Measurements from ENCODE around the gene CACNA1C.

The CACNA1C gene

GRCh38 chr12:2183556-2184541, 131.1 kb downstream of the CACNA1C start:
- H3K27ac ChIP-seq = no peak overlapping the region
- TF ChIP-seq ZFX (IDR thresholded peaks at IDR 0.05) (no peak), CTCF (conservative IDR thresholded peaks at IDR 0.05) (no peak)

DNA sequence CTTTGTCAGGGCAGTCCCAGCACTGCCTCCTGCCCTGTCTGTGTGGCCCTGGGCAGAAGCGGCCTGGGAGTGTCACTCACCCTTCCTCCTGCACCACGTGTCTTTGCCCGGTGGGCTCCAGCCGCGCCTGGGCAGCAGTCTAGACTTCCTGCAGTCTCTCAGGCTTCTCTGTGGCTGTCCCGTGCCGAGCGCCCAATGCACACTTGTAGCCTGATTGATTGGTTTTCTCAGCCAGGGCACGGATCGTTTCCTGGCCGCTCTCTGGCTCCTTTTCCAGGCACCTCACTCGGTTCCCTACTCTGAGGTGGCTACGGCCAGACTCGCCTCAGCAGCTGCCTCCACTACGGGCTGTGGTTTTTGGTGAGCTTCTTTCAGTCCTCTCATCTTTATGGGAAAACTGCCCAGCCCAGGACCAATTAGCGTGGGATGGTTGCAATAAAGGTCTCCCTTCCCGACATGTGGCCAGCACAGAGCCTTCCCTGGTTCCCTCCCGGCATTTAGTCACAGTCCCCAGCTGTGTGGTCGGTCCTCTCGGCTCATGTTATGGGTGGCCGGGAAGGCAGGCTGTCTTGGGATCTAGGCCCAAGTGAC, 133.1 kb downstream of the CACNA1C start:
- no peak for TF ChIP-seq CTCF (conservative IDR thresholded peaks at IDR 0.05)
- TF ChIP-seq ZFX (IDR thresholded peaks at IDR 0.05) = no peak
- H3K27ac ChIP-seq = no peak overlapping the region

- 0 out of 2 replicates have a peak overlapping the region, but pooled peaks have one; percentile 2 for H3K27ac ChIP-seq
- TF ChIP-seq ZFX (IDR thresholded peaks at IDR 0.05) (no peak), CTCF (conservative IDR thresholded peaks at IDR 0.05) (no peak)
Measured at GRCh38 chr12:2187195-2187945, 134.6 kb downstream of the CACNA1C start.

DNA sequence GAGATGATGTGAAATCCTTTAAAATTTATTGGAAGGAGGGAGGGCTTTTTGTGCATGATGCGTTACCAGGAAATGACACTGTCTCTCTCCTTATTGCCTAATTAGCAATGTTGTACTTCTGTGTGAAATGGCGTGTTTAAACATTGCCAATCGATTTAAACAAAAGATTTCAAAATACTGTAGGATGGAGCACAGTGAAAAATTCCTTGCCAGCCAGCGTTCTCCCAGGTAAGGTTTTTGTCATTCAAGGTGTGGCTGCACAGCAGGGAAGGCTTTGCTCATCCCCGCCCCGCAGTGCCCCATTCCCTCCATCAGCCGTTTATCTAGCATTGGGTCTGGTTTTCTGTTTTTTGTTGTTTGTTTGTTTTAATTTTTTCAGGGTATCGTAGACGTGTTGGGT, 137.3 kb downstream of the CACNA1C start:
- no peak overlapping the region for H3K27ac ChIP-seq
- TF ChIP-seq CTCF (conservative IDR thresholded peaks at IDR 0.05) (no peak), ZFX (IDR thresholded peaks at IDR 0.05) (no peak)

- TF ChIP-seq ZFX (IDR thresholded peaks at IDR 0.05) (no peak), CTCF (conservative IDR thresholded peaks at IDR 0.05) (no peak)
- no peak overlapping the region for H3K27ac ChIP-seq
Measured at GRCh38 chr12:2190896-2191533, 138.2 kb downstream of the CACNA1C start.

GRCh38 chr12:2191534-2192153, 138.9 kb downstream of the CACNA1C start:
- no peak for TF ChIP-seq CTCF (conservative IDR thresholded peaks at IDR 0.05)
- no peak for TF ChIP-seq ZFX (IDR thresholded peaks at IDR 0.05)
- H3K27ac ChIP-seq = no peak overlapping the region

All from C4-2B (cell line).